Hepatocyte (in vitro differentiated cells): ENCODE data around the gene DGKD.

Source experiments
- EZH2 ChIP-seq: fragments of 200-600 bp; sonication (generic); IDR thresholded peaks from 2 replicates; pipeline ENCODE4 v1.6.1; 2016; ENCODE audit warnings: antibody characterized with exemption, mild to moderate bottlenecking, borderline replicate concordance
- EZH2phosphoT487 ChIP-seq: fragments of 200-600 bp; sonication (generic); IDR thresholded peaks from one replicate; pipeline ENCODE4 v1.6.1; 2018; ENCODE audit warnings: antibody characterized with exemption, mild to moderate bottlenecking, low read depth, moderate library complexity; ENCODE audit not compliant: unreplicated experiment, severe bottlenecking
- TF ChIP-seq, protein P1 (sequence below): fragments of 200-600 bp; sonication (generic); IDR thresholded peaks from 2 replicates; pipeline ENCODE4 v1.5.1; 2016; ENCODE audit warnings: antibody characterized with exemption, mild to moderate bottlenecking; ENCODE audit not compliant: poor library complexity

DNA sequence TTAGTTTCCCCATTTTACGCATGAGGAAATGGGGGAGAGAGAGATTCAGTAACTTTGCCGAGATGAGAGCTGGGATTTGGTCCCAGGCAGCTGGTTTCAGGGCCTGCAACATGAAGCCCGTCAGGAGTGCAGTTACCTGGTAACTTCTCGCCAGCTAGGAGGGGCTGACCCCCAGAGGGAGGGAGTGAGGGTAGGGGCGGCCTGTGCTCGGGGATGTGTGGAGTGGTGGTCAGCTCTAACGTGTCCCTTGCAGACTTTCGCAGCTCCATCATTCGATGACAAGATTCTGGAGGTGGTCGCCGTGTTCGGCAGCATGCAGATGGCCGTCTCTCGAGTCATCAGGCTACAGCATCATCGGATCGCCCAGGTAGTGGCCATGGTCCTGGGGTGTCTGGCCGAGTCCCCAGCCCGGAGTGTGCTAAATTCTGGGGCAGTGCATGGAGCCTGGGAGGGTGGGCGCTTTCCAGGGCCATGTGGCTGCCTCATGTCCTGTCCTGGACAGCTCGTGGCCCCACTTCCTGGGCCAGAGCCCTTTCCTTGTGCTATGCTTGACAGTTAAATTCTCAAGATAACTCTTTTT, 103.8 kb downstream of the DGKD start:
- TF ChIP-seq EZH2phosphoT487 (no peak), EZH2 (no peak)
- TF ChIP-seq, protein P1, sequence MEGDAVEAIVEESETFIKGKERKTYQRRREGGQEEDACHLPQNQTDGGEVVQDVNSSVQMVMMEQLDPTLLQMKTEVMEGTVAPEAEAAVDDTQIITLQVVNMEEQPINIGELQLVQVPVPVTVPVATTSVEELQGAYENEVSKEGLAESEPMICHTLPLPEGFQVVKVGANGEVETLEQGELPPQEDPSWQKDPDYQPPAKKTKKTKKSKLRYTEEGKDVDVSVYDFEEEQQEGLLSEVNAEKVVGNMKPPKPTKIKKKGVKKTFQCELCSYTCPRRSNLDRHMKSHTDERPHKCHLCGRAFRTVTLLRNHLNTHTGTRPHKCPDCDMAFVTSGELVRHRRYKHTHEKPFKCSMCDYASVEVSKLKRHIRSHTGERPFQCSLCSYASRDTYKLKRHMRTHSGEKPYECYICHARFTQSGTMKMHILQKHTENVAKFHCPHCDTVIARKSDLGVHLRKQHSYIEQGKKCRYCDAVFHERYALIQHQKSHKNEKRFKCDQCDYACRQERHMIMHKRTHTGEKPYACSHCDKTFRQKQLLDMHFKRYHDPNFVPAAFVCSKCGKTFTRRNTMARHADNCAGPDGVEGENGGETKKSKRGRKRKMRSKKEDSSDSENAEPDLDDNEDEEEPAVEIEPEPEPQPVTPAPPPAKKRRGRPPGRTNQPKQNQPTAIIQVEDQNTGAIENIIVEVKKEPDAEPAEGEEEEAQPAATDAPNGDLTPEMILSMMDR: no peak
